ENCODE data around the gene CPHXL. TPM values are rescaled to one million over a fixed set of nuclear protein-coding genes. Genes with fewer than 3 reads are reported as not detected.

Gene CPHXL
- total RNA-seq, 1 experiment from 2014 or later: not detected

GRCh38 chr16:75762746-75763145, 36.5 kb upstream of the CPHXL start:
- no peak overlapping the region for H3K4me2 ChIP-seq (ENCODE audit: insufficient read depth, insufficient read length, low read length)
- no peak overlapping the region for H2BK12ac ChIP-seq (ENCODE audit: insufficient read length, low read depth, low read length)

More at GRCh38 chr16:75762746-75763145, 36.5 kb upstream of the CPHXL start:
- WGBS (ENCODE audit: extremely low coverage, insufficient read length, low lambda C conversion rate): no CpG with 5 or more reads among the region's 2 CpGs
- H3K4me3 Mint-ChIP-seq: no peak overlapping the region
- no peak overlapping the region for H2BK5ac ChIP-seq (ENCODE audit: insufficient read length, low read length)
- H3K4ac ChIP-seq (ENCODE audit: low read depth, low read length): no peak overlapping the region
- H2AFZ ChIP-seq (ENCODE audit: low read length): no peak overlapping the region
- TF ChIP-seq, protein P1, sequence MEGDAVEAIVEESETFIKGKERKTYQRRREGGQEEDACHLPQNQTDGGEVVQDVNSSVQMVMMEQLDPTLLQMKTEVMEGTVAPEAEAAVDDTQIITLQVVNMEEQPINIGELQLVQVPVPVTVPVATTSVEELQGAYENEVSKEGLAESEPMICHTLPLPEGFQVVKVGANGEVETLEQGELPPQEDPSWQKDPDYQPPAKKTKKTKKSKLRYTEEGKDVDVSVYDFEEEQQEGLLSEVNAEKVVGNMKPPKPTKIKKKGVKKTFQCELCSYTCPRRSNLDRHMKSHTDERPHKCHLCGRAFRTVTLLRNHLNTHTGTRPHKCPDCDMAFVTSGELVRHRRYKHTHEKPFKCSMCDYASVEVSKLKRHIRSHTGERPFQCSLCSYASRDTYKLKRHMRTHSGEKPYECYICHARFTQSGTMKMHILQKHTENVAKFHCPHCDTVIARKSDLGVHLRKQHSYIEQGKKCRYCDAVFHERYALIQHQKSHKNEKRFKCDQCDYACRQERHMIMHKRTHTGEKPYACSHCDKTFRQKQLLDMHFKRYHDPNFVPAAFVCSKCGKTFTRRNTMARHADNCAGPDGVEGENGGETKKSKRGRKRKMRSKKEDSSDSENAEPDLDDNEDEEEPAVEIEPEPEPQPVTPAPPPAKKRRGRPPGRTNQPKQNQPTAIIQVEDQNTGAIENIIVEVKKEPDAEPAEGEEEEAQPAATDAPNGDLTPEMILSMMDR (conservative IDR thresholded peaks at IDR 0.05): no peak
- H4K5ac ChIP-seq (ENCODE audit: insufficient read length, low read depth, low read length): no peak overlapping the region
- H4K20me1 ChIP-seq (ENCODE audit: control insufficient read depth, insufficient read depth, insufficient read length): no peaks in the 10 kb centered on the region
- DNase-seq: no peak
- no peak overlapping the region for H3K9ac ChIP-seq (ENCODE audit: extremely low read depth, insufficient read length, low read length)
- H3K27ac ChIP-seq (ENCODE audit: insufficient read length, low read depth, low read length): no peak overlapping the region
- no peak overlapping the region for H3K14ac ChIP-seq (ENCODE audit: insufficient read depth, low read length)
- H3K4me1 Mint-ChIP-seq: peaks cover 4 to 11% of the 10 kb centered on the region in 2 experiments; a peak in 3 of 4 replicates
- peaks cover 2% of the 10 kb centered on the region; the same call in 1 of the 2 replicates for H3K27me3 Mint-ChIP-seq (ENCODE audit: low read depth)
- H2AK5ac ChIP-seq (ENCODE audit: insufficient read length, low read length): no peak overlapping the region
- no peak overlapping the region for H3K56ac ChIP-seq (ENCODE audit: insufficient read length, low read depth, low read length)
- no peaks in the 10 kb centered on the region for H3K27me3 ChIP-seq (ENCODE audit: insufficient read depth, low read length)
- H3T11ph ChIP-seq (ENCODE audit: low read length): no peak overlapping the region
- H3K23me2 ChIP-seq (ENCODE audit: insufficient read length, low read depth, low read length, poor library complexity, severe bottlenecking): no peaks in the 10 kb centered on the region
- no peak overlapping the region for H2BK120ac ChIP-seq (ENCODE audit: low read depth, low read length, poor library complexity, severe bottlenecking)
- H3K18ac ChIP-seq (ENCODE audit: insufficient read length, low read depth, low read length): no peak overlapping the region
- no peaks in the 10 kb centered on the region for H3K36me3 Mint-ChIP-seq (ENCODE audit: insufficient read depth in 1 of 3, low read depth in 3 of 3)
- H3K79me1 ChIP-seq (ENCODE audit: insufficient read depth, low read depth, low read length, poor library complexity, severe bottlenecking): no peaks in the 10 kb centered on the region
- H4K91ac ChIP-seq (ENCODE audit: insufficient read length, low read depth, low read length): no peak overlapping the region
- H3K4me1 ChIP-seq (ENCODE audit: insufficient read depth, low read length): no peaks in the 10 kb centered on the region
- no peak overlapping the region for H2BK15ac ChIP-seq (ENCODE audit: low read depth, low read length)
- no peak overlapping the region for H3K23ac ChIP-seq (ENCODE audit: insufficient read length, low read depth, low read length)
- no peaks in the 10 kb centered on the region for H3K79me2 ChIP-seq (ENCODE audit: insufficient read depth, low read length)
- no peak overlapping the region for H3K27ac Mint-ChIP-seq
- no peak overlapping the region for H2BK20ac ChIP-seq (ENCODE audit: low read depth, low read length, poor library complexity, severe bottlenecking)
- H3K9me3 Mint-ChIP-seq: no peaks in the 10 kb centered on the region
- H3K9me3 ChIP-seq (ENCODE audit: control insufficient read depth, low read depth, low read length): no peaks in the 10 kb centered on the region
- no peak overlapping the region for H4K8ac ChIP-seq (replicated peaks; ENCODE audit: insufficient read length, low read depth, low read length)

Measured in H9 (cell line).